Skeletal muscle satellite cell (primary cell): Measurements from ENCODE around the gene CXorf38.
"Not testable (repeated sequence)": the region's sequence is repeated elsewhere in the genome, so short reads cannot be mapped to it uniquely, and the experiment has no call there.

ENCODE experiments used
- H3K27me3 ChIP-seq: 2 replicates; pipeline ENCODE4 v1.7.0; 2013; ENCODE audit warnings: low read length; ENCODE audit not compliant: control insufficient read depth, insufficient read depth
- H3K36me3 ChIP-seq: 2 replicates; pipeline ENCODE4 v1.7.0; 2013; ENCODE audit warnings: mild to moderate bottlenecking, control low read depth, low read length; ENCODE audit not compliant: insufficient read depth
- H3K4me1 ChIP-seq: 2 replicates; pipeline ENCODE4 v1.7.0; 2013; ENCODE audit warnings: low read length; ENCODE audit not compliant: control insufficient read depth, insufficient read depth
- H3K4me2 ChIP-seq: 2 replicates; pipeline ENCODE4 v1.7.0; 2013; ENCODE audit warnings: mild to moderate bottlenecking, low read length
- H3K4me3 ChIP-seq: 2 replicates; pipeline ENCODE4 v1.7.0; 2013; ENCODE audit warnings: low read length
- H3K9ac ChIP-seq: 2 replicates; pipeline ENCODE4 v1.7.0; 2013; ENCODE audit warnings: mild to moderate bottlenecking, low read depth, low read length, moderate library complexity
- H3K9me3 ChIP-seq: replicated peaks from 2 replicates; pipeline ENCODE4 v1.7.0; 2013; ENCODE audit warnings: mild to moderate bottlenecking, control low read depth, low read length

Gene CXorf38

DNA sequence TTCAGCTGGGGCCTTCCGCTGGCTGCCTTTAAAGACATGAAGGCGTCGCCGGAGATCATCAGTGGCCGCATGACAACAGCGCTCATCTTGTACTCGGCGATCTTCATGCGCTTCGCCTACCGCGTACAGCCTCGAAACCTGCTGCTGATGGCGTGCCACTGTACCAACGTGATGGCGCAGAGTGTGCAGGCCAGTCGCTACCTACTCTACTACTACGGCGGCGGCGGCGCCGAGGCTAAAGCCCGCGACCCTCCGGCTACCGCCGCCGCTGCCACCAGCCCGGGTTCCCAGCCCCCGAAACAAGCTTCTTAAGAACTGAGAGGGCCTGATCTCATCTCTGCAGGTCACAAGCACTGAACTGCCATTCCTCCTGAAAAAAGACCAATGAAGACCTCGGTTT lies 23.7 kb downstream of the CXorf38 start:
- peaks cover 7% of the 10 kb centered on the region for H3K27me3 ChIP-seq
- no peak overlapping the region for H3K4me2 ChIP-seq
- H3K9me3 ChIP-seq = no peaks in the 10 kb centered on the region
- no peaks in the 10 kb centered on the region for H3K4me1 ChIP-seq
- no peak overlapping the region for H3K4me3 ChIP-seq
- H3K36me3 ChIP-seq = peaks cover 12% of the 10 kb centered on the region
- H3K9ac ChIP-seq = no peak overlapping the region

DNA sequence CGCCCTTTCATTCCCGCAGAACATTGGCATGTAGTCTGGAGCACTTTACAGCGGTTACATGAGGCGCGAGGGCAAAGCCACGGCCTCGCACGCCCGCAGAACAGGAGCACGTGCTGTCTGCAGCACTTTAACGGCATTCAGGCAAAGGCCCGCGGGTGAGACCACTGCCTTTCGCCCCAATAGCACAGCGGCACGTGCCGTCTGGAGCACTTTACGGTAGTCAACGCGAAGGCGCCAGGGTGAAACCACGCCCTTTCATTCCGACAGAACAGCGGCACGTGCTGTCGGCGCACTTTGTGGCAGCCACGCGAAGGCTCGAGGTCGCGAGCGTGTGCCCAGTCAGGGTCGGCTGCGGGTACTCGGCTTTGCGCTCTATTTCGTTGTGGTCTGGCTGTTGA lies 24.2 kb downstream of the CXorf38 start, which contains the start of gene MPC1L:
TSS of gene MPC1L (plus strand) at position 290 of the 398 bp plus-strand sequence. CDS start 138 bp downstream, outside the sequence.
- Histone ChIP-seq H3K27me3 (peaks cover 7% of the 10 kb centered on the region), H3K9ac (no peak within 1 kb of the TSS), H3K4me2 (no peak within 1 kb of the TSS), H3K4me3 (no peak within 1 kb of the TSS), H3K9me3 (no peaks in the 10 kb centered on the region), H3K4me1 (no peaks in the 10 kb centered on the region), H3K36me3 (peaks cover 7% of the 10 kb centered on the region)

GRCh38 chrX:40622479-40623138 lies 24.8 kb downstream of the CXorf38 start:
- Histone ChIP-seq H3K9me3 (no peaks in the 10 kb centered on the region), H3K4me3 (no peak overlapping the region), H3K4me1 (no peaks in the 10 kb centered on the region), H3K36me3 (peaks cover 4% of the 10 kb centered on the region), H3K9ac (no peak overlapping the region), H3K27me3 (peaks cover 7% of the 10 kb centered on the region), H3K4me2 (no peak overlapping the region)

DNA sequence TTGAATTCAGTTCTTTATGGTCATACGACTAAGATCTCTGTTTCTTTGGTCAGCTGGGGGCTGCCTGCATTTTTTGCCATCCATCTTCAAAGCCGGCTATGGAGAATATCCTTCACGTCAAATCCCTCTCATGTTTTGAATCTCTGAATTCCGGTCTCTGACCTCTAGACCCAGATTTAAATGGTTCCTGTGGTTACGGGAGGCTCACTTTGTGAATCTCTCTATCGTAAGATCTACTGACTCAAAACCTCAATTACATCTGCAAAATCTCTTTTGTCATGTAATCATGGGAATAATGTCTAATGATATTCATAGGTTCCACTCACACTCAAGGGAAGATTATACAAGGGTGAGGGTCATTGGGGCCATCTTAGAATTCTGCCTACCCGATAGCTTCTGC lies 29.8 kb downstream of the CXorf38 start:
- no peaks in the 10 kb centered on the region for H3K9me3 ChIP-seq
- H3K27me3 ChIP-seq = peaks cover 3% of the 10 kb centered on the region
- H3K9ac ChIP-seq = no peak overlapping the region
- H3K4me3 ChIP-seq = no peak overlapping the region
- no peak overlapping the region for H3K4me2 ChIP-seq
- H3K36me3 ChIP-seq = no peaks in the 10 kb centered on the region
- H3K4me1 ChIP-seq = no peaks in the 10 kb centered on the region

GRCh38 chrX:40615976-40616375 lies 31.4 kb downstream of the CXorf38 start:
- Histone ChIP-seq H3K4me3 (no peak overlapping the region), H3K27me3 (peaks cover 6% of the 10 kb centered on the region), H3K9ac (no peak overlapping the region), H3K9me3 (no peaks in the 10 kb centered on the region), H3K4me2 (no peak overlapping the region), H3K36me3 (no peaks in the 10 kb centered on the region), H3K4me1 (no peaks in the 10 kb centered on the region)

- H3K27me3 ChIP-seq = peaks cover 9% of the 10 kb centered on the region
- H3K4me1 ChIP-seq = no peaks in the 10 kb centered on the region
- H3K36me3 ChIP-seq = no peaks in the 10 kb centered on the region
- no peaks in the 10 kb centered on the region for H3K9me3 ChIP-seq
- no peak overlapping the region for H3K4me2 ChIP-seq
- no peak overlapping the region for H3K4me3 ChIP-seq
- H3K9ac ChIP-seq = no peak overlapping the region
These were observed 34.9 kb downstream of the CXorf38 start for GRCh38 chrX:40612511-40612910.

DNA sequence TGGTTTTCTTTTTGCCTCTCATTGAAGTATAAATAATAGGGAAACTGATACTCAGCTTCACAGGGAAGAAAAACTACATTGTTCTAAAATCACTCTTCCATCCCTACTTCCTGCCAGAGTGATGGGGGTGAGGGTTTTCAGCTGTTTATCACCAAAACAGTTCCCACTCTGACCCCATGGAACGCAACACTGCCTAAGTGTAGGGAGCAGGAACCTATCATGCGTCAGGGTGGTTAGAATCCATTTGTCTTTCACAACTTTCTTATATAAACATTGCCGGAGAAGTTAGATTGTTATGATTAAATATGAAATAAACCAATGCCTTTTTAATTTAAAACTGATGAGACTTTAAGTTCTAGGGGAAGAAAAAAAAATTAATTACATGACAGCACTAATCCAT lies 40.0 kb downstream of the CXorf38 start:
- Histone ChIP-seq H3K4me1 (no peaks in the 10 kb centered on the region), H3K4me2 (no peak overlapping the region), H3K4me3 (no peak overlapping the region), H3K9ac (no peak overlapping the region), H3K9me3 (no peaks in the 10 kb centered on the region), H3K27me3 (peaks cover 7% of the 10 kb centered on the region), H3K36me3 (peaks cover 5% of the 10 kb centered on the region)

DNA sequence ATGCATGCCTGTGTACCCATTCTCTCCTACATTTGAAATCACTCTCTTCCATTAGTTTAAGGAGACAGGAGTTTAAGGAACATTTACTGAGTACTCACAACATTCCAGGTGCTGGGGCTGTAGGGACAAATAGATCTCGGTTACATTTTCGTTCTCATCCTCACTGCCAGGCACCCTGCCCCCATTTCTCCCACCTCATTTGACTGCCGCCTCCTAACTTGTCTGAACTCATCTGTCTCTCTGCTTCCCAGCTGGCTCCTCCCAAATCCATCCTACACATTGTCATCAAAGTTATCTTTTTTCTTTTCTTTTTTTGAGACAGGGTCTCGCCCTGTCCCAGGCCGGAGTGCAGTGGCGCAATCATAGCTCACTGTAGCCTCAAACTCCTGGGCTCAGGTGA lies 43.9 kb downstream of the CXorf38 start:
- peaks cover 17% of the 10 kb centered on the region for H3K27me3 ChIP-seq
- peaks cover 10% of the 10 kb centered on the region for H3K36me3 ChIP-seq
- no peak overlapping the region for H3K4me2 ChIP-seq
- no peaks in the 10 kb centered on the region for H3K9me3 ChIP-seq
- H3K4me3 ChIP-seq = no peak overlapping the region
- no peak overlapping the region for H3K9ac ChIP-seq
- H3K4me1 ChIP-seq = no peaks in the 10 kb centered on the region

- H3K27me3 ChIP-seq, H3K4me1 ChIP-seq, H3K4me2 ChIP-seq, H3K9me3 ChIP-seq, H3K36me3 ChIP-seq, H3K4me3 ChIP-seq, H3K9ac ChIP-seq: not testable (repeated sequence)
These were observed 57.6 kb downstream of the CXorf38 start for GRCh38 chrX:40589616-40590321.

DNA sequence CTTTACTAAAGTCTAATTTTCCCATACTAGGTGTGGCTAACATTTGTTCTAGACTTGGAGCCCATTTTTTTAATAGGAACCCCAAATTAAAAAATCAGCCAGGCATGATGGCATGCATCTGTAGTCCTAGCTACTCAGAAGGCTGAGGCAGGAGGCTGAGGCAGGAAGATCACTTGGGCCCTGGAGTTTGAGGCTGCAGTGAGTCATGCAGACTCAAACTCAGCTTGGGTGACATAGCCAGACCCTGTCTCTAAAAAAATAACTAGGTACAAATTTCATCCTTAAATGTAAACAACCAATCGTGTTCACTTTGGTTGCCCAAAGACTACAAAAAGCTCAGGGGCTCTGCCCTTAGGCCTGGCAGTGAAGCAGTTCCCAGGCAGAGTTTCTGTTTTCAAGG lies 59.7 kb downstream of the CXorf38 start:
- H3K4me2 ChIP-seq, H3K4me1 ChIP-seq, H3K9me3 ChIP-seq, H3K36me3 ChIP-seq, H3K4me3 ChIP-seq, H3K9ac ChIP-seq: not testable (repeated sequence)
- H3K27me3 ChIP-seq = peaks cover 12% of the 10 kb centered on the region

GRCh38 chrX:40582811-40583210 lies 64.5 kb downstream of the CXorf38 start:
- Histone ChIP-seq H3K9ac (no peak overlapping the region), H3K4me1 (peaks cover 6% of the 10 kb centered on the region), H3K9me3 (no peaks in the 10 kb centered on the region), H3K27me3 (peaks cover 22% of the 10 kb centered on the region), H3K36me3 (no peaks in the 10 kb centered on the region), H3K4me2 (no peak overlapping the region), H3K4me3 (no peak overlapping the region)

DNA sequence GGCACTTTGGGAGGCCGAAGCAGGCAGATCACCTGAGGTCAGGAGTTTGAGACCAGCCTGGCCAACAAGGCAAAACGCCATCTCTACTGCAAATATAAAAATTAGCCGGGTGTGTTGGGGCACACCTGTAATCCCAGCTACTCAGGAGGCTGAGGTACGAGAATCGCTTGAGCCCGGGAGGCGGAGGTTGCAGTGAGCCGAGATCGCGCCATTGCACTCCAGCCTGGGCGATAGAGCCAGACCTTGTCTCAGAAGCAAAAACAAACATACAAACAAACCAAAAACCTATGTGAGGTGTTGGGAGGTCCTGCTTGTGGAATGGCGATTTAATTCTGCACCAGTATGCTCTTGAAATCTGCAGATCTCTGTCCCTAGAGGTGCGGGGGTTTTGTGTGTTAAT lies 65.2 kb downstream of the CXorf38 start:
- Histone ChIP-seq H3K4me2 (peak overlapping the region; percentile 77), H3K9ac (peak overlapping the region; percentile 77), H3K27me3 (peaks cover 28% of the 10 kb centered on the region)
- H3K4me1 ChIP-seq, H3K9me3 ChIP-seq, H3K4me3 ChIP-seq, H3K36me3 ChIP-seq: not testable (repeated sequence)
